GM12801 (cell line): Measurements from ENCODE around the gene MRC1.

Experiments used
- CTCF ChIP-seq: IDR thresholded peaks from one replicate; pipeline ENCODE4 v1.5.1; 2011; ENCODE audit warnings: control low read depth; ENCODE audit not compliant: insufficient read length; ENCODE audit errors: extremely low read depth

Gene MRC1

GRCh38 chr10:17958049-17958448, 148.9 kb downstream of the MRC1 start:
- TF ChIP-seq CTCF, result no peak

- TF ChIP-seq CTCF, result no peak
These were observed 150.7 kb downstream of the MRC1 start for GRCh38 chr10:17959870-17960269.
